ENCODE results near the gene MDM4. TPM values are rescaled to one million over a fixed set of nuclear protein-coding genes. Genes with fewer than 3 reads are reported as not detected.

MDM4 gene, protein sequence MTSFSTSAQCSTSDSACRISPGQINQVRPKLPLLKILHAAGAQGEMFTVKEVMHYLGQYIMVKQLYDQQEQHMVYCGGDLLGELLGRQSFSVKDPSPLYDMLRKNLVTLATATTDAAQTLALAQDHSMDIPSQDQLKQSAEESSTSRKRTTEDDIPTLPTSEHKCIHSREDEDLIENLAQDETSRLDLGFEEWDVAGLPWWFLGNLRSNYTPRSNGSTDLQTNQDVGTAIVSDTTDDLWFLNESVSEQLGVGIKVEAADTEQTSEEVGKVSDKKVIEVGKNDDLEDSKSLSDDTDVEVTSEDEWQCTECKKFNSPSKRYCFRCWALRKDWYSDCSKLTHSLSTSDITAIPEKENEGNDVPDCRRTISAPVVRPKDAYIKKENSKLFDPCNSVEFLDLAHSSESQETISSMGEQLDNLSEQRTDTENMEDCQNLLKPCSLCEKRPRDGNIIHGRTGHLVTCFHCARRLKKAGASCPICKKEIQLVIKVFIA
- total RNA-seq (2021) = 47.2 and 49.6 TPM in 2 replicates
- long read RNA-seq, full-length matches to known transcripts = 5 of 20 reads
- long read RNA-seq, partial matches to known transcripts = 1 of 20 reads
- long read RNA-seq, other reads (novel, unspliced or antisense) = 14 of 20 reads

DNA sequence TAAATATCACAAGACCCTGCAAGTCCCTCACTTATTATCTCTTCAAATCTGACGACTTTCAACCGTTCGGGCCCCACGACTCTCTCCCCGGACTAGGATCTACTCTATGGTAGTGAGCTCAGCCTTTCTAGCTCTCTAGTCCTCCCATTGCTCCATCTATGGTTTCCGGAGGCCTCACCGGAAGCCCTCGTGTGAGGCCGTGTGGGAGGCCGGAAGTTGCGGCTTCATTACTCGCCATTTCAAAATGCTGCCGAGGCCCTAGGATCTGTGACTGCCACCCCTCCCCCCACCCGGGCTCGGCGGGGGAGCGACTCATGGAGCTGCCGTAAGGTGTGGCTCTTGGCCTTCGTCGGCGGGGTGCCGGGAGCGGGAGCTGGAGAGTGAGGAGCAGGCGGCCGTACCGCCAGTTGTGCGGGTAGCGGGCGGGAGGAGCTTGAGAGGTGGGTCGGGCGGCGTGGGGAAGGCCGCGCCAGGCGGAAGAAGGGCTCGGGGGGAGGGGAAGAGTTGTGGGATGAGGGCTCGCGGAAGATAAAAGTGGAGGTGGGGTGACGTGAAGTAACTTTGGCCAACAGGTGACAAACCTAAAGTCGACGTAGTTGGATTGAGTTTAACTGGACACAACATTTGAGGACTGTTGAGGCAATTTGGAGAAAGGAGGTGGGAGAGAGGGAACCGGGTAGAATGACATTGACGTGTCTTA, at the start of gene MDM4:
Gene MDM4 (plus strand): TSS at position 227 of the 700 bp plus-strand sequence. CDS start 9,113 bp downstream, outside the sequence.
- DNase-seq = peak; percentile 96

More for the DNA sequence above, at the start of gene MDM4:
- Histone ChIP-seq H2BK20ac (ENCODE audit: low read depth, low read length, poor library complexity, severe bottlenecking) (no peak within 1 kb of the TSS), H3K79me1 (ENCODE audit: insufficient read depth, low read depth, low read length, poor library complexity, severe bottlenecking) (peaks cover 9% of the 10 kb centered on the region), H3K79me2 (ENCODE audit: insufficient read depth, low read length) (peaks cover 17% of the 10 kb centered on the region; the same call in 1 of the 2 replicates), H3K4ac (ENCODE audit: low read depth, low read length) (no peak within 1 kb of the TSS; the same call in 1 of the 2 replicates), H3K9me3 (ENCODE audit: control insufficient read depth, low read depth, low read length) (no peaks in the 10 kb centered on the region), H3K4me1 (ENCODE audit: insufficient read depth, low read length) (no peaks in the 10 kb centered on the region), H3K27ac (ENCODE audit: insufficient read length, low read depth, low read length) (peak within 1 kb of the TSS; percentile 83), H3K9ac (ENCODE audit: extremely low read depth, insufficient read length, low read length) (peak within 1 kb of the TSS; percentile 97), H4K20me1 (ENCODE audit: control insufficient read depth, insufficient read depth, insufficient read length) (no peaks in the 10 kb centered on the region), H3K4me2 (ENCODE audit: insufficient read depth, insufficient read length, low read length) (peak within 1 kb of the TSS; percentile 59), H2BK12ac (ENCODE audit: insufficient read length, low read depth, low read length) (peak within 1 kb of the TSS; percentile 66), H4K91ac (ENCODE audit: insufficient read length, low read depth, low read length) (no peak within 1 kb of the TSS), H4K5ac (ENCODE audit: insufficient read length, low read depth, low read length) (peak within 1 kb of the TSS; percentile 96), H4K8ac (replicated peaks; ENCODE audit: insufficient read length, low read depth, low read length) (no peak within 1 kb of the TSS), H2BK5ac (ENCODE audit: insufficient read length, low read length) (peak within 1 kb of the TSS; percentile 94), H3K23me2 (ENCODE audit: insufficient read length, low read depth, low read length, poor library complexity, severe bottlenecking) (no peaks in the 10 kb centered on the region), H2BK15ac (ENCODE audit: low read depth, low read length) (no peak within 1 kb of the TSS), H2AK5ac (ENCODE audit: insufficient read length, low read length) (no peak within 1 kb of the TSS), H2AFZ (ENCODE audit: low read length) (no peak within 1 kb of the TSS), H3K23ac (ENCODE audit: insufficient read length, low read depth, low read length) (no peak within 1 kb of the TSS), H3K18ac (ENCODE audit: insufficient read length, low read depth, low read length) (peak within 1 kb of the TSS; percentile 97), H3K27me3 (ENCODE audit: insufficient read depth, low read length) (no peaks in the 10 kb centered on the region), H2BK120ac (ENCODE audit: low read depth, low read length, poor library complexity, severe bottlenecking) (peak within 1 kb of the TSS; percentile 39), H3T11ph (ENCODE audit: low read length) (peak within 1 kb of the TSS; percentile 89), H3K56ac (ENCODE audit: insufficient read length, low read depth, low read length) (no peak within 1 kb of the TSS), H3K14ac (ENCODE audit: insufficient read depth, low read length) (peak within 1 kb of the TSS; percentile 98)
- no CpG with 5 or more reads among the region's 43 CpGs for WGBS (ENCODE audit: extremely low coverage, insufficient read length, low lambda C conversion rate)
- Mint-ChIP-seq H3K4me1 (peaks cover 5 to 9% of the 10 kb centered on the region in 2 experiments), H3K27ac (no peak within 1 kb of the TSS), H3K36me3 (ENCODE audit: insufficient read depth in 1 of 3, low read depth in 3 of 3) (peaks cover 10 to 20% (median 13%) of the 10 kb centered on the region in 3 experiments), H3K9me3 (peaks cover 0 to 2% of the 10 kb centered on the region in 2 experiments; a peak in 1 of 5 replicates), H3K27me3 (ENCODE audit: low read depth) (no peaks in the 10 kb centered on the region), H3K4me3 (0 out of 5 replicates have a peak within 1 kb of the TSS, but pooled peaks of 1 of the 2 experiments have one; percentile 14)
- TF ChIP-seq, protein P1, sequence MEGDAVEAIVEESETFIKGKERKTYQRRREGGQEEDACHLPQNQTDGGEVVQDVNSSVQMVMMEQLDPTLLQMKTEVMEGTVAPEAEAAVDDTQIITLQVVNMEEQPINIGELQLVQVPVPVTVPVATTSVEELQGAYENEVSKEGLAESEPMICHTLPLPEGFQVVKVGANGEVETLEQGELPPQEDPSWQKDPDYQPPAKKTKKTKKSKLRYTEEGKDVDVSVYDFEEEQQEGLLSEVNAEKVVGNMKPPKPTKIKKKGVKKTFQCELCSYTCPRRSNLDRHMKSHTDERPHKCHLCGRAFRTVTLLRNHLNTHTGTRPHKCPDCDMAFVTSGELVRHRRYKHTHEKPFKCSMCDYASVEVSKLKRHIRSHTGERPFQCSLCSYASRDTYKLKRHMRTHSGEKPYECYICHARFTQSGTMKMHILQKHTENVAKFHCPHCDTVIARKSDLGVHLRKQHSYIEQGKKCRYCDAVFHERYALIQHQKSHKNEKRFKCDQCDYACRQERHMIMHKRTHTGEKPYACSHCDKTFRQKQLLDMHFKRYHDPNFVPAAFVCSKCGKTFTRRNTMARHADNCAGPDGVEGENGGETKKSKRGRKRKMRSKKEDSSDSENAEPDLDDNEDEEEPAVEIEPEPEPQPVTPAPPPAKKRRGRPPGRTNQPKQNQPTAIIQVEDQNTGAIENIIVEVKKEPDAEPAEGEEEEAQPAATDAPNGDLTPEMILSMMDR (conservative IDR thresholded peaks at IDR 0.05) = no peak

Data from H9 (cell line).